Measurements from ENCODE around the gene KRTAP19-7.

- TF ChIP-seq CTCF (IDR thresholded peaks at IDR 0.05; ENCODE audit: insufficient read depth, low read length) = no peak
- no peak for TF ChIP-seq POLR2AphosphoS5 (IDR thresholded peaks at IDR 0.05; ENCODE audit: low read depth)
- TF ChIP-seq REST (IDR thresholded peaks at IDR 0.05; ENCODE audit: insufficient replicate concordance, low read depth) = no peak
- TF ChIP-seq GABPA (IDR thresholded peaks at IDR 0.05; ENCODE audit: low read depth) = no peak
- TF ChIP-seq SPI1 (IDR thresholded peaks at IDR 0.05; ENCODE audit: borderline replicate concordance, low read depth) = no peak
Observed at GRCh38 chr21:30580132-30580531, 19.0 kb upstream of the KRTAP19-7 start.
